Measurements from ENCODE around the gene MPND.

MPND gene

DNA sequence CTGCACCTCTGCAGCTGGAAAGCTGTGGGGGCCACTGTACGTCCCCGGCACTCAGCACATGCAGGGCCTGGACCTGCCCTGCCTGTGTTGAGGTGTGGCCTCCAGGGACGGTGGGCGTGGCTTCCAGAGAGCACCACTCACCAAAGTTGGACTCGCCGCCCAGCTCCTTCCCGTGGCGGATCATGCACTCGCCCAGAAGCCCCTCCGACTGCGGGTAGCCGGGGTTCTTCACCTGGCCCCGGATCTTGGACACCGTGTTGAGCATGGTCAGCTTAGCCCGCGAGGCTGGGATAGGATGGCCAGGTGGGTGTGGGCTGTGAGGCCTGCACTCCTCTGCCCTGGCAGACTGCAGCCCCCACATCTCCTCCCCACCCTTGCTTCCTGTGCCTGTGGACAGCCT lies 22.0 kb downstream of the MPND start:
- no peak for TF ChIP-seq ZFX (IDR thresholded peaks at IDR 0.05; ENCODE audit: borderline replicate concordance)
- TF ChIP-seq, protein P1, sequence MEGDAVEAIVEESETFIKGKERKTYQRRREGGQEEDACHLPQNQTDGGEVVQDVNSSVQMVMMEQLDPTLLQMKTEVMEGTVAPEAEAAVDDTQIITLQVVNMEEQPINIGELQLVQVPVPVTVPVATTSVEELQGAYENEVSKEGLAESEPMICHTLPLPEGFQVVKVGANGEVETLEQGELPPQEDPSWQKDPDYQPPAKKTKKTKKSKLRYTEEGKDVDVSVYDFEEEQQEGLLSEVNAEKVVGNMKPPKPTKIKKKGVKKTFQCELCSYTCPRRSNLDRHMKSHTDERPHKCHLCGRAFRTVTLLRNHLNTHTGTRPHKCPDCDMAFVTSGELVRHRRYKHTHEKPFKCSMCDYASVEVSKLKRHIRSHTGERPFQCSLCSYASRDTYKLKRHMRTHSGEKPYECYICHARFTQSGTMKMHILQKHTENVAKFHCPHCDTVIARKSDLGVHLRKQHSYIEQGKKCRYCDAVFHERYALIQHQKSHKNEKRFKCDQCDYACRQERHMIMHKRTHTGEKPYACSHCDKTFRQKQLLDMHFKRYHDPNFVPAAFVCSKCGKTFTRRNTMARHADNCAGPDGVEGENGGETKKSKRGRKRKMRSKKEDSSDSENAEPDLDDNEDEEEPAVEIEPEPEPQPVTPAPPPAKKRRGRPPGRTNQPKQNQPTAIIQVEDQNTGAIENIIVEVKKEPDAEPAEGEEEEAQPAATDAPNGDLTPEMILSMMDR (IDR thresholded peaks at IDR 0.05), result no peak
- H3K27ac ChIP-seq, result no peak overlapping the region

DNA sequence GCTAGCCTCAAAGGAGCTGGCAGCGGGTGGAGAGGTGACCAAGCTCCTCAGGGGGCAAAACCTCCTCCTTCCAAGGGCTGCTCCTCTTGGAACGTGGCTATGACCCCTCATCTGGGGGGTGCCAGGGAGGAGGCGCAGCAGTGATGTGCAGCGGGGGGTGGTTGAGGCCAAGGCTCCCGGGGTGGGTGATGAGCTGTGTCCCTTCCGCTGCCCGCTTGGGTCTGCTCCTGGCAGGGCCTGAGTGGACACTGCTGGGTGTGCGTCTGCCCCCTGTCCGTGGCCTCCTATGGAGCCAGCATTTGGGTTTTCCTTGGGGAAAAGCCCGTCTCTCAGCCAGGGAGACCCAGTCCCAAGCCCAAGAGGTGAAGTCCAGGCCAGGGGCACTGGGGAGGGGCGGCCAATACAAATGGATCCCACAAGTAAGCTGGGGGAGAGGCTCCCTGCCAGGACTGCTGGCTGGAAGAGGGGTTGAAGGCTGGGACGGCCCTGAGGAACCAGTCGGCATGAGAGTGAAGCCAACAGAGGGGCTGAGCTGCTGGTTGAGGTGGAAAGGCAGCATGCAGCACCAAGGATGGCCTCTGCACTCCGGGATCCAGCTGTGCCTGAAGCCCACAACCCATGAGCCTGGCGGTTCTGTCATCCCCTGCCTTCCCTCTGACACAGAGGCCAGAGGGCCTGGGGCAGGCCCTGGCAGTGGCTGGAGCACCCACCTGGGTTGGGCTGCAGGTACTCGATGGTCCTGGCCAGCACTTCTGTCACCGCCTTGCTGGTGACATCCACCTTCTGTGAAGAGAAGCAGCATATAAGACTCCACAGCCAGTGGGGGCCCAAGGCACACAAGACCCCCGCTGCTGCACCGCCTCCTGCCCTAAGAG lies 22.7 kb downstream of the MPND start:
- TF ChIP-seq ZFX (IDR thresholded peaks at IDR 0.05; ENCODE audit: borderline replicate concordance), result no peak
- no peak overlapping the region for H3K27ac ChIP-seq

DNA sequence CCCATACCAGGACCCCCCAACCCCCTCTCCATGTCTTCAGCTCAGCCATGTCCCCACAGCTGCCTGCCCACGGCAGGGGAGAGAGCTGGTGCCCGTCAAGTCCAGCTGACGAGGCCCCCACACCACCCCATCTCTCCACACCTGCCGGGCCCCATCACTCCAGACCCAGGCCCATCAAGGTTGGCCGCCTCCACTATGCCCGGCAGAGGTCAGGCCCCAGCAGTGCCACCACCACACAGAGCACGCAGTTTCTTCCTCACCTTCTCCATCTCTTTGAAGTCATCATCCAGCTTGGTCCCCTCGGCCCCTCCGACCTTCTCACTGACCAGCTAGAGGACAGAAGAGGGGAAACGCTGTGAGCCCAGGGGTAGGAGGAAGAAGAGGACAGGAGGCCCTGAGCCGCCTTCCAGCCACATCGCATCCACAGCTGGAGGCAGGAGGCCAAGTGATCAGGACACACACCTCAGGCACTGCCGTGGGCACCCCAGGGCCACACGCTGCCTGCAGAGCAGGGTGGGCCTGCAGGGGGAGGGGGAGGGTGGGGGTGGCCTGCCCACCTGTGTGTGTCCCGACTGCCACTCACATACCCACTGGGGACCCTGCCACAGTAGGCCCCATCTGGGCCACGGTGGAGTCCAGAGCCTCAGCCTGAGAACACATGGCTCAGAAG lies 23.4 kb downstream of the MPND start:
- no peak overlapping the region for H3K27ac ChIP-seq
- TF ChIP-seq, protein P1 (IDR thresholded peaks at IDR 0.05), result no peak
- no peak for TF ChIP-seq ZFX (IDR thresholded peaks at IDR 0.05; ENCODE audit: borderline replicate concordance)

DNA sequence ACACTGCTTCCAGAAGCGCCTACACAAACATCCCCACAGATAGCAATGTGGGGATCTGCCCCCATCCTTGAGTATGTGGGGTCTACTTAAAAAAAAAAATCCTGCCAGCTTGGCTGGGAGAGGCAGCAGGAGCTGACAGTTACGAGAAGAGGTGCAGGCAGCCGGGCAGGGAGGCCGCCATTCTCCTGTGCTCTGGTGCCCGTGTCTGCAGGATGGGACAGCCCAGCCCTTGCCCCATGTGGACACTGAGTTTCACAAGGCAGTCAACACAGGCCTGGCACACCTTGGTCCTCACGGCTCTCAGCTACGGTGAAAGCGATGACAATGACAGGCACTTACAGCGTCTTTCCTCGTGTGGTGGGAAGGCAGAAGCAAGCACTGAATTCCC lies 24.0 kb downstream of the MPND start:
- H3K27ac ChIP-seq, result no peak overlapping the region
- TF ChIP-seq ZFX (IDR thresholded peaks at IDR 0.05; ENCODE audit: borderline replicate concordance), result no peak
- TF ChIP-seq, protein P1 (IDR thresholded peaks at IDR 0.05), result no peak

DNA sequence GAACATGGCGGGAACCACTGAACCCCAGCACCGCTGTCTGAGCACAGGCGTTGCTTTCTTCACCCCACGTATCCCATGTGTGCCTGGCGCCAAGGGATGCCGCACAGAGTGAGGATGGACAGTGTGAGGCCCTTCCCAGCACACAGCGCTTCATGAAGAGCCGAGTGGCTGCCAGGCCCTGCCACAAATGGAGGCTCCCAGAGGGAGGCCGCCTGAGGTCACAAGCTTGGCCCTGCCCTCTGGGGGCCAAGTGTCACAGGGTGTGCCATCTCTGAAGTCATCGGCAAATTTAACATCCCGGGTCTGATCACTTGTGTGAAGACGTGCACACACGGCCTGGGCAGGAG lies 24.4 kb downstream of the MPND start:
- H3K27ac ChIP-seq, result no peak overlapping the region
- TF ChIP-seq, protein P1 (IDR thresholded peaks at IDR 0.05), result no peak
- no peak for TF ChIP-seq ZFX (IDR thresholded peaks at IDR 0.05; ENCODE audit: borderline replicate concordance)

DNA sequence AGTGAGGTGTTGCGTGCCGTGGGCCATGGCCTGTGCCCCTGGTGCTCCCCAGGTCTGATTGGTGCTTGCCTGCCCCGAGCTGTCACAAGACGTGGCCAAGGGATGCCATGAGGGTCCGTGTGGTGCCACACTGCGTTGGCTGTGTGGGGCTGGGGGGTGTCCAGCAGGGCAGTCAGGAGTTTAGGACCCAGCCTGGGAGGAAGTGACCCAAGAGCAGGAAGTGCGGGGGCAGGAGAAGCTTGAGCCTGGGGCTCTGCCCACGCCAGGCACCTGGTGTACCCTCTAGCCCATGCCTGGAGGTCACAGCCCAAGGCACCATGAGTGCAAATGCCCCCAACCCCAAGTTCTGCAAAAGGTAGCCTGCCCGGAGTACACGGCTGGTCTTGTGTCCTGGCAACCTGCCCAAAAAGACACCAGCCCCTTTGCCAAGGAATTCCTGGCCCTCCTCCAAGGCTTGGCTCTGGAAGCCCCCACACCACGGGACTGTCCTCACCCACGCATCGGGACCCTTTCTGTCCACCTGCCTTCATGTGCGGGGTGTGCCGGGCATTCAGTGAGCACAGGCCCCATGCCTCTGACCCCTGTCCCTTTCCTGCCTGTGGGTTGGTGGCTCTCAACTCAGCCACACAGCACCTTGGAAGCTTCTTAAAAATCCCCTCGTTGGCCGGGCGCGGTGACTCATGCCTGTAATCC lies 24.9 kb downstream of the MPND start:
- TF ChIP-seq ZFX (IDR thresholded peaks at IDR 0.05; ENCODE audit: borderline replicate concordance), result no peak
- TF ChIP-seq, protein P1 (IDR thresholded peaks at IDR 0.05), result no peak
- no peak overlapping the region for H3K27ac ChIP-seq

DNA sequence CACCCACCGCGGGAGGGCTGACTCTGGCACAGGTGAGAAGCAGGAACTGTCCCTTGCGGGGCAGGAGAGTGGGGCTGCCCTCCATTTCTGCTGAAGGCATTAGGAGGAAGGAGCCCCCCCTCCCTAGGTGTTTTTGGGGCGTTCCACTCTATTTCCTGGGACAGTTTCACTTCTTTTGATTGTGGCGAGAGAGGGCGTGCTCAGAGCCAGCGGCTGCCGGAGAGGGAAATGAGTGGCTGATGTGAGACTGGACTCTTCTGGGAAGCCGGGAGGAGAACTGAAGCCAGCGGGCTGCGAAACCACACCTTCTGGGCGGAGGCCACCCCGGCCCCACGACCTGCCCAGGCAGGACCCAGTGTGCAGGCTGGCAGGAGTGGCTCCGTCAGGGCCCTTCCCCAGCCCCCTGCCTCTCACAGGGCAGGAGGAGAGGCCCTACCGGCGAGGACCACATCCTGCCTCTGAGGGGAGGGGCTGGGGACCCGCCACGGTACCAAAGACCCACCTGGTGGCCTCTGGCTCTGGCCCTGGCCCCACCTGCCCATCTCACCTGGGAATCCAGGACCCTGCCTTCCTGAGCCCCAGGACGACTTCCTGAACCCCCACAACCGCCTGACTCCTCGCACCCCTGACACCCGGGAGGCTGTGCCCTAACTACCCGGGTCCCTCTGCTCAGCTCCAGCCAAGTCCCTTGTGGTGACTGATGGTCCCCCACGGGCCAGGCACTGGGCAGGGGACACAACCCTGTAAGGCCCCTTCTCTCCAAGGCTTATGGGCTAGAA lies 25.9 kb downstream of the MPND start:
- TF ChIP-seq, protein P1 (IDR thresholded peaks at IDR 0.05), result no peak
- TF ChIP-seq ZFX (IDR thresholded peaks at IDR 0.05; ENCODE audit: borderline replicate concordance), result no peak
- H3K27ac ChIP-seq, result no peak overlapping the region

Data from 22Rv1 (cell line).